WTC11 (cell line): ENCODE data around the gene ATP11A. TPM values are rescaled to one million over a fixed set of nuclear protein-coding genes. Genes with fewer than 3 reads are reported as not detected.

Experiments
- ATAC-seq: fragments of 200-7000 bp; cut with Tn5 transposase; 2 replicates; pipeline ENCODE4 v1.10.0; 2021; ENCODE audit warnings: mild to moderate bottlenecking, moderate library complexity
- CTCF ChIA-PET: fragments of 300-600 bp; sonication (Branson Sonifier 250); formaldehyde crosslinking; loops from one replicate; lab custom pipeline; 2021; ENCODE audit warnings: antibody characterized with exemption; lab: Charles Lee
- POLR2A ChIA-PET: fragments of 350-600 bp; sonication (Branson Sonifier 250); formaldehyde crosslinking; loops from one replicate; lab custom pipeline; 2021; ENCODE audit warnings: antibody characterized with exemption; lab: Charles Lee
- DNase-seq: peaks from one replicate; pipeline ENCODE4 v3.0.0; 2021; ENCODE audit warnings: low spot score
- H3K27ac Mint-ChIP-seq: 2 replicates; pipeline ENCODE4 v1.8.0; 2021; ENCODE audit warnings: mixed read lengths
- H3K27me3 Mint-ChIP-seq: 2 replicates; pipeline ENCODE4 v1.8.0; 2021; ENCODE audit warnings: low read depth, mild to moderate bottlenecking, moderate library complexity, mixed read lengths
- H3K36me3 Mint-ChIP-seq: 2 replicates; pipeline ENCODE4 v1.8.0; 2021; ENCODE audit warnings: mixed read lengths
- H3K4me1 Mint-ChIP-seq: 2 replicates; pipeline ENCODE4 v1.8.0; 2022; ENCODE audit warnings: mixed read lengths
- H3K4me3 Mint-ChIP-seq: 2 replicates; pipeline ENCODE4 v1.8.0; 2021; ENCODE audit warnings: mild to moderate bottlenecking, moderate library complexity, mixed read lengths
- H3K9me3 Mint-ChIP-seq: 2 replicates; pipeline ENCODE4 v1.8.0; 2021; ENCODE audit warnings: mixed read lengths
- ARID4B ChIP-seq: sonication (generic); formaldehyde crosslinking; IDR thresholded peaks from 2 replicates; pipeline ENCODE4 v1.8.0; 2023; ENCODE audit warnings: missing genetic modification reagents, mild to moderate bottlenecking, borderline replicate concordance
- CREM ChIP-seq: sonication (generic); formaldehyde crosslinking; IDR thresholded peaks from 2 replicates; pipeline ENCODE4 v1.8.1; 2022; ENCODE audit warnings: mild to moderate bottlenecking, missing genetic modification reagents, moderate library complexity
- FOXK1 ChIP-seq: sonication (generic); formaldehyde crosslinking; IDR thresholded peaks from 2 replicates; pipeline ENCODE4 v1.8.0; 2022; ENCODE audit warnings: mild to moderate bottlenecking, moderate library complexity, missing genetic modification reagents
- GABPB1 ChIP-seq: sonication (generic); formaldehyde crosslinking; IDR thresholded peaks from 2 replicates; pipeline ENCODE4 v1.8.1; 2023; ENCODE audit warnings: mild to moderate bottlenecking, missing genetic modification reagents
- GRHL2 ChIP-seq: fragments of 250-450 bp; sonication (Bioruptor Pico); IDR thresholded peaks from 2 replicates; pipeline ENCODE4 v1.8.0; 2022; ENCODE audit warnings: mild to moderate bottlenecking, moderate library complexity; ENCODE audit not compliant: insufficient replicate concordance, severe bottlenecking
- JAZF1 ChIP-seq: fragments of 250-450 bp; sonication (Bioruptor Pico); IDR thresholded peaks from 2 replicates; pipeline ENCODE4 v1.9.0; 2021; ENCODE audit warnings: moderate library complexity, mild to moderate bottlenecking, inconsistent platforms
- JUN ChIP-seq: sonication (generic); formaldehyde crosslinking; IDR thresholded peaks from 2 replicates; pipeline ENCODE4 v1.8.0; 2023; ENCODE audit warnings: mild to moderate bottlenecking, missing genetic modification reagents
- MYBL2 ChIP-seq: sonication (generic); formaldehyde crosslinking; IDR thresholded peaks from 2 replicates; pipeline ENCODE4 v1.8.1; 2023; ENCODE audit warnings: mild to moderate bottlenecking, moderate library complexity, missing genetic modification reagents
- NR3C1 ChIP-seq: sonication (generic); formaldehyde crosslinking; conservative IDR thresholded peaks from 2 replicates; pipeline ENCODE4 v1.8.1; 2023; ENCODE audit warnings: low read depth, mild to moderate bottlenecking, missing genetic modification reagents
- PRDM15 ChIP-seq: sonication (generic); formaldehyde crosslinking; IDR thresholded peaks from 2 replicates; pipeline ENCODE4 v1.8.0; 2022; ENCODE audit warnings: missing genetic modification reagents
- PRRX2 ChIP-seq: fragments of 250-450 bp; sonication (Bioruptor Pico); IDR thresholded peaks from 2 replicates; pipeline ENCODE4 v1.8.0; 2021; ENCODE audit warnings: mild to moderate bottlenecking
- TCF7 ChIP-seq: sonication (generic); formaldehyde crosslinking; IDR thresholded peaks from 2 replicates; pipeline ENCODE4 v1.8.0; 2022; ENCODE audit warnings: mild to moderate bottlenecking, low read depth, missing genetic modification reagents, moderate library complexity
- TEAD4 ChIP-seq: sonication (generic); formaldehyde crosslinking; IDR thresholded peaks from 2 replicates; pipeline ENCODE4 v1.8.0; 2022; ENCODE audit warnings: mild to moderate bottlenecking, missing genetic modification reagents
- ZNF121 ChIP-seq: sonication (generic); formaldehyde crosslinking; IDR thresholded peaks from 2 replicates; pipeline ENCODE4 v1.8.0; 2023; ENCODE audit warnings: missing genetic modification reagents
- ZNF263 ChIP-seq: sonication (generic); formaldehyde crosslinking; IDR thresholded peaks from 2 replicates; pipeline ENCODE4 v1.8.1; 2022; ENCODE audit warnings: low read depth, mild to moderate bottlenecking, moderate library complexity, missing genetic modification reagents
- ZNF281 ChIP-seq: sonication (generic); formaldehyde crosslinking; IDR thresholded peaks from 2 replicates; pipeline ENCODE4 v1.8.0; 2023; ENCODE audit warnings: mild to moderate bottlenecking, missing genetic modification reagents
- ZNF396 ChIP-seq: fragments of 250-450 bp; sonication (Bioruptor Pico); IDR thresholded peaks from 2 replicates; pipeline ENCODE4 v1.8.0; 2021; ENCODE audit warnings: mild to moderate bottlenecking, moderate library complexity, borderline replicate concordance
- total RNA-seq: library from RNA; stranded (reverse); gene quantifications from 3 replicates; pipeline ENCODE4 v1.2.3, GENCODE V29; 2021
- TF ChIP-seq, protein P1 (sequence below): fragments of 250-450 bp; sonication (Bioruptor Pico); conservative IDR thresholded peaks from 2 replicates; pipeline ENCODE4 v1.9.0; 2021; ENCODE audit warnings: mild to moderate bottlenecking
- TF ChIP-seq, protein P2 (sequence below): fragments of 250-450 bp; sonication (Bioruptor Pico); IDR thresholded peaks from 2 replicates; pipeline ENCODE4 v1.8.0; 2021; ENCODE audit warnings: mild to moderate bottlenecking
- TF ChIP-seq, protein P3 (sequence below): sonication (generic); formaldehyde crosslinking; IDR thresholded peaks from 2 replicates; pipeline ENCODE4 v1.8.1; 2022; ENCODE audit warnings: low read depth, missing genetic modification reagents, borderline replicate concordance

Gene ATP11A
- total RNA-seq, 1 experiment from 2014 or later: 100 TPM

DNA sequence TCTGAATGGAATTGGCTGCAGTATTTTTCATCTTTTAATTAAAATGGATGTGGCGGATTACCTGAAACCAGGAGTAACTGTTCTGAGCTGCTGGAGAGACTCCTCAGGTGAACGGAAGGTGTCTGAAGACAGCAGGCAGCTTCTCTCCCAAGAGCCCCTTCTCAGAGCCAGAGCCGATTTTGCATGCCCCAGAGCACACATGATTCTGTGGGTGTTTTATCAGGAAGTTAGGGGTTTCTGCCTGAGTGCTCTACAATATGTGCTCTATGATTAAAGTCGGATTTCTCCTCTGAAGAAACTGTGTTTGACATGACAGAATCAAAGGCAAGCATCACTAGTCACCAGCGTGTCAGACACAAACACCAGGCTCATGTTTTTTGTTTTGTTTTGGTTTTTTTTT, 218.5 kb downstream of the ATP11A start (continued):
- TF ChIP-seq ZNF121 (CRISPR knock-in tag) (no peak), GABPB1 (CRISPR knock-in tag) (no peak), ZNF281 (CRISPR knock-in tag) (no peak), NR3C1 (no peak), PRRX2 (CRISPR knock-in tag) (no peak)
- TF ChIP-seq, protein P1, sequence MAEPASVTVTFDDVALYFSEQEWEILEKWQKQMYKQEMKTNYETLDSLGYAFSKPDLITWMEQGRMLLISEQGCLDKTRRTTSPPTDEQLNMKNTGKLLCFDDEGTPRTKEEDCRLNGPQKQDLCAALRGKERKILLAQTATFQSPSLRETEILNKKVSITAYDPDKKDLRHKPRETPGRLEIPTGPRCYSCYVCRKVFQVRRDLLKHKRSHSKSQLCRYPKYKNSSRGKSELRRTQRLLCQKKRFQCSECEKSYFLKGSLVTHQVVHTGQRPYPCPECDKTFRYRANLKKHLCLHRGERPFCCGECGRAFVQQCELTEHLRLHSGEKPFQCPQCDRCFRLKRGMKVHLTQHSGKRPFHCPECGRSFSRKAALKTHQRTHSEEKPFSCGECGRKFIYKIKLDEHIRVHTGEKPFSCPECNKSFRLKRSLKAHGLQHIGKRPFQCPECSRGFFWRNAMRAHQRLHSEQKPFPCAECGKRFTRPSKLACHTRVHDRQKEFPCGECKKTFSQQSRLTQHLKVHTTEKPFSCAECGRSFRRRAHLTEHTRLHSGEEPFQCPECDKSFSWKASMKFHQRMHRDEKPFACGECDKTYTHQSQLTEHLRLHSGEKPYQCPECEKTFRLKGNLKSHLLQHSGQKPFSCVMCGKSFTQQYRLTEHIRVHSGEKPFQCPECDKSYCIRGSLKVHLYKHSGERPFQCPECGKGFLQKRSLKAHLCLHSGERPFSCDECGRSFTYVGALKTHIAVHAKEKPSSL (CRISPR knock-in tag): no peak

GRCh38 chr13:112910016-112910415, 220.2 kb downstream of the ATP11A start:
- H3K9me3 Mint-ChIP-seq: peaks cover 11% of the 10 kb centered on the region
- ChIA-PET POLR2A (no interaction called here), CTCF (interaction anchor here (2.1 kb wide), 1 partner anchor 33 kb away, joined by 8 read pairs; no protein-coding TSS in a partner anchor)
- peaks cover 16% of the 10 kb centered on the region for H3K36me3 Mint-ChIP-seq
- H3K27ac Mint-ChIP-seq: no peak overlapping the region
- H3K27me3 Mint-ChIP-seq: no peaks in the 10 kb centered on the region
- H3K4me1 Mint-ChIP-seq: peaks cover 47% of the 10 kb centered on the region
- ATAC-seq (no peak), DNase-seq (no peak)
- no peak overlapping the region for H3K4me3 Mint-ChIP-seq
- TF ChIP-seq CREM (CRISPR knock-in tag): no peak
- TF ChIP-seq, protein P2, sequence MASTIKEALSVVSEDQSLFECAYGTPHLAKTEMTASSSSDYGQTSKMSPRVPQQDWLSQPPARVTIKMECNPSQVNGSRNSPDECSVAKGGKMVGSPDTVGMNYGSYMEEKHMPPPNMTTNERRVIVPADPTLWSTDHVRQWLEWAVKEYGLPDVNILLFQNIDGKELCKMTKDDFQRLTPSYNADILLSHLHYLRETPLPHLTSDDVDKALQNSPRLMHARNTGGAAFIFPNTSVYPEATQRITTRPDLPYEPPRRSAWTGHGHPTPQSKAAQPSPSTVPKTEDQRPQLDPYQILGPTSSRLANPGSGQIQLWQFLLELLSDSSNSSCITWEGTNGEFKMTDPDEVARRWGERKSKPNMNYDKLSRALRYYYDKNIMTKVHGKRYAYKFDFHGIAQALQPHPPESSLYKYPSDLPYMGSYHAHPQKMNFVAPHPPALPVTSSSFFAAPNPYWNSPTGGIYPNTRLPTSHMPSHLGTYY (CRISPR knock-in tag): no peak
- TF ChIP-seq TEAD4 (CRISPR knock-in tag): no peak
- no peak for TF ChIP-seq ARID4B
- no peak for TF ChIP-seq JUN (CRISPR knock-in tag)
- no peak for TF ChIP-seq FOXK1 (CRISPR knock-in tag)
- TF ChIP-seq, protein P3, sequence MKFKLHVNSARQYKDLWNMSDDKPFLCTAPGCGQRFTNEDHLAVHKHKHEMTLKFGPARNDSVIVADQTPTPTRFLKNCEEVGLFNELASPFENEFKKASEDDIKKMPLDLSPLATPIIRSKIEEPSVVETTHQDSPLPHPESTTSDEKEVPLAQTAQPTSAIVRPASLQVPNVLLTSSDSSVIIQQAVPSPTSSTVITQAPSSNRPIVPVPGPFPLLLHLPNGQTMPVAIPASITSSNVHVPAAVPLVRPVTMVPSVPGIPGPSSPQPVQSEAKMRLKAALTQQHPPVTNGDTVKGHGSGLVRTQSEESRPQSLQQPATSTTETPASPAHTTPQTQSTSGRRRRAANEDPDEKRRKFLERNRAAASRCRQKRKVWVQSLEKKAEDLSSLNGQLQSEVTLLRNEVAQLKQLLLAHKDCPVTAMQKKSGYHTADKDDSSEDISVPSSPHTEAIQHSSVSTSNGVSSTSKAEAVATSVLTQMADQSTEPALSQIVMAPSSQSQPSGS (CRISPR knock-in tag): no peak
- no peak for TF ChIP-seq ZNF263 (CRISPR knock-in tag)
- TF ChIP-seq GRHL2: no peak
- TF ChIP-seq MYBL2 (CRISPR knock-in tag): no peak
- TF ChIP-seq JAZF1 (CRISPR knock-in tag): no peak
- no peak for TF ChIP-seq TCF7 (CRISPR knock-in tag)
- TF ChIP-seq PRDM15 (CRISPR knock-in tag): no peak
- no peak for TF ChIP-seq ZNF396 (CRISPR knock-in tag)
